ENCODE results near the gene PRKCA.
A peak's percentile ranks its signal among the peaks of the same experiment; 100 is the strongest.

The PRKCA gene

GRCh38 chr17:66675273-66675990 is 373.0 kb downstream of the PRKCA start:
- no peak for TF ChIP-seq YY1 (IDR thresholded peaks at IDR 0.05; ENCODE audit: low read depth)
- TF ChIP-seq, protein P1, sequence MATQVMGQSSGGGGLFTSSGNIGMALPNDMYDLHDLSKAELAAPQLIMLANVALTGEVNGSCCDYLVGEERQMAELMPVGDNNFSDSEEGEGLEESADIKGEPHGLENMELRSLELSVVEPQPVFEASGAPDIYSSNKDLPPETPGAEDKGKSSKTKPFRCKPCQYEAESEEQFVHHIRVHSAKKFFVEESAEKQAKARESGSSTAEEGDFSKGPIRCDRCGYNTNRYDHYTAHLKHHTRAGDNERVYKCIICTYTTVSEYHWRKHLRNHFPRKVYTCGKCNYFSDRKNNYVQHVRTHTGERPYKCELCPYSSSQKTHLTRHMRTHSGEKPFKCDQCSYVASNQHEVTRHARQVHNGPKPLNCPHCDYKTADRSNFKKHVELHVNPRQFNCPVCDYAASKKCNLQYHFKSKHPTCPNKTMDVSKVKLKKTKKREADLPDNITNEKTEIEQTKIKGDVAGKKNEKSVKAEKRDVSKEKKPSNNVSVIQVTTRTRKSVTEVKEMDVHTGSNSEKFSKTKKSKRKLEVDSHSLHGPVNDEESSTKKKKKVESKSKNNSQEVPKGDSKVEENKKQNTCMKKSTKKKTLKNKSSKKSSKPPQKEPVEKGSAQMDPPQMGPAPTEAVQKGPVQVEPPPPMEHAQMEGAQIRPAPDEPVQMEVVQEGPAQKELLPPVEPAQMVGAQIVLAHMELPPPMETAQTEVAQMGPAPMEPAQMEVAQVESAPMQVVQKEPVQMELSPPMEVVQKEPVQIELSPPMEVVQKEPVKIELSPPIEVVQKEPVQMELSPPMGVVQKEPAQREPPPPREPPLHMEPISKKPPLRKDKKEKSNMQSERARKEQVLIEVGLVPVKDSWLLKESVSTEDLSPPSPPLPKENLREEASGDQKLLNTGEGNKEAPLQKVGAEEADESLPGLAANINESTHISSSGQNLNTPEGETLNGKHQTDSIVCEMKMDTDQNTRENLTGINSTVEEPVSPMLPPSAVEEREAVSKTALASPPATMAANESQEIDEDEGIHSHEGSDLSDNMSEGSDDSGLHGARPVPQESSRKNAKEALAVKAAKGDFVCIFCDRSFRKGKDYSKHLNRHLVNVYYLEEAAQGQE (IDR thresholded peaks at IDR 0.05; ENCODE audit: low read depth) = peak; percentile 59; the same call in 1 of the 2 replicates

GRCh38 chr17:66675991-66676371 is 373.6 kb downstream of the PRKCA start:
- TF ChIP-seq TCF12 (IDR thresholded peaks at IDR 0.05; ENCODE audit: low read depth) (no peak), TEAD4 (IDR thresholded peaks at IDR 0.05) (no peak), ZBTB7A (IDR thresholded peaks at IDR 0.05; ENCODE audit: low read depth) (no peak), NFIC (IDR thresholded peaks at IDR 0.05) (no peak), YY1 (IDR thresholded peaks at IDR 0.05; ENCODE audit: low read depth) (no peak), RAD21 (IDR thresholded peaks at IDR 0.05; ENCODE audit: low read depth) (no peak)

DNA sequence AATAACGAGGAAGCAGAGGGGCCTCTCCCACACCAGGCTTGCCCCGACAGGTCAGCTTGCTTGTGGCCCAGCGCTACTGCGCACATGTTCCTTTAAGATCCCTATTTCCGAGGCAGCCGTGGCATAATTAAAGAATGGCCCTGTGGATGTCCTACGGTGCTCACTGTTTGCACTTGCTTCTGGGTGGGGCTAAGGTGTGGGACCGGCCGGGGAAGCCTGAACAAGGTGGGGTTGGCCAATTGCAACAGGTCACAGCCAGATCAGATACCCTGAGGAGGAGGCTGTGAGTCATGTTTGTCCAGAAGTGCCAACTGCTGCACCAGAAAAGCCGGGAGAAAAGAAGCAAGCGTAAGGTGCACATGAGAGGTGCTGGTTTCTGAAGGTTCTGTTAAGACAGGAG is 374.0 kb downstream of the PRKCA start:
- TF ChIP-seq ZBTB7A (IDR thresholded peaks at IDR 0.05; ENCODE audit: low read depth) (no peak), TCF12 (IDR thresholded peaks at IDR 0.05; ENCODE audit: low read depth) (no peak), TEAD4 (IDR thresholded peaks at IDR 0.05) (no peak), EGR1 (IDR thresholded peaks at IDR 0.05) (no peak), YY1 (IDR thresholded peaks at IDR 0.05; ENCODE audit: low read depth) (no peak), EP300 (IDR thresholded peaks at IDR 0.05; ENCODE audit: borderline replicate concordance) (no peak), CEBPB (IDR thresholded peaks at IDR 0.05) (0 out of 2 replicates have a peak, but pooled peaks have one; percentile 22), TAF1 (IDR thresholded peaks at IDR 0.05; ENCODE audit: low read depth) (no peak), NFIC (IDR thresholded peaks at IDR 0.05) (no peak), FOXM1 (IDR thresholded peaks at IDR 0.05; ENCODE audit: borderline replicate concordance, low read depth) (no peak)
- TF ChIP-seq, protein P2, sequence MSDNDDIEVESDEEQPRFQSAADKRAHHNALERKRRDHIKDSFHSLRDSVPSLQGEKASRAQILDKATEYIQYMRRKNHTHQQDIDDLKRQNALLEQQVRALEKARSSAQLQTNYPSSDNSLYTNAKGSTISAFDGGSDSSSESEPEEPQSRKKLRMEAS (IDR thresholded peaks at IDR 0.05) = peak; percentile 33; the same call in 1 of the 2 replicates

GRCh38 chr17:66677201-66677981 is 375.0 kb downstream of the PRKCA start:
- no peak for TF ChIP-seq NFIC (IDR thresholded peaks at IDR 0.05)
- TF ChIP-seq, protein P1 (IDR thresholded peaks at IDR 0.05; ENCODE audit: low read depth) = no peak
- TF ChIP-seq TEAD4 (IDR thresholded peaks at IDR 0.05) = no peak
- TF ChIP-seq YY1 (IDR thresholded peaks at IDR 0.05; ENCODE audit: low read depth) = no peak
- TF ChIP-seq EP300 (IDR thresholded peaks at IDR 0.05; ENCODE audit: borderline replicate concordance) = no peak

DNA sequence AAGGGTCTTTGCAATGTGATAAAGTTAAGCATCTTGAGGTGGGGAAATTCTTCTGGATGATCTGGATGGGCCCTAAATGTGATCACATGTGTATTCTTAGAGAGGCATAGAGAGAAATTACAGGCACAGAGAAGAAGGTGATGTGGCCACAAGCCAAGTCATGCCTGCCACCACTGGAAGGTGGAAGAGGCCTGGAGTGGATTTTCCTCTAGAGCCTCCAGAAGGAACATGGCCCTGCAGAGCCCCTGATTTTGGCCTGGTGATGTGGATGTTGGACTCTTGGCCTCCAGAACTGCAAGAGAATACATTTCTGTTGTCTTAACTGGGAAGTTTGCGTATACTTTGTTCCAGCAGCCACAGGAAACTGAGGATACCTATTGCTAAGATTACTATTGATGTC is 375.6 kb downstream of the PRKCA start:
- TF ChIP-seq, protein P2 (IDR thresholded peaks at IDR 0.05) = no peak
- TF ChIP-seq FOXM1 (IDR thresholded peaks at IDR 0.05; ENCODE audit: borderline replicate concordance, low read depth) (no peak), NFIC (IDR thresholded peaks at IDR 0.05) (no peak), YY1 (IDR thresholded peaks at IDR 0.05; ENCODE audit: low read depth) (no peak), RAD21 (IDR thresholded peaks at IDR 0.05; ENCODE audit: low read depth) (no peak), EP300 (IDR thresholded peaks at IDR 0.05; ENCODE audit: borderline replicate concordance) (no peak)

- TF ChIP-seq, protein P2 (IDR thresholded peaks at IDR 0.05) = no peak
- TF ChIP-seq TAF1 (IDR thresholded peaks at IDR 0.05; ENCODE audit: low read depth) = no peak
- TF ChIP-seq YY1 (IDR thresholded peaks at IDR 0.05; ENCODE audit: low read depth) = no peak
- no peak for TF ChIP-seq EP300 (IDR thresholded peaks at IDR 0.05; ENCODE audit: borderline replicate concordance)
- no peak for TF ChIP-seq EGR1 (IDR thresholded peaks at IDR 0.05)
- TF ChIP-seq NFIC (IDR thresholded peaks at IDR 0.05) = no peak
- no peak for TF ChIP-seq CEBPB (IDR thresholded peaks at IDR 0.05)
- no peak for TF ChIP-seq TEAD4 (IDR thresholded peaks at IDR 0.05)
- TF ChIP-seq, protein P1 (IDR thresholded peaks at IDR 0.05; ENCODE audit: low read depth) = no peak
- TF ChIP-seq FOXM1 (IDR thresholded peaks at IDR 0.05; ENCODE audit: borderline replicate concordance, low read depth) = no peak
- TF ChIP-seq ZBTB7A (IDR thresholded peaks at IDR 0.05; ENCODE audit: low read depth) = no peak
- TF ChIP-seq CREB1 (IDR thresholded peaks at IDR 0.05; ENCODE audit: low read depth) = no peak
- no peak for TF ChIP-seq TCF12 (IDR thresholded peaks at IDR 0.05; ENCODE audit: low read depth)
- no peak for TF ChIP-seq RAD21 (IDR thresholded peaks at IDR 0.05; ENCODE audit: low read depth)
- no peak for TF ChIP-seq USF1 (IDR thresholded peaks at IDR 0.05)
Observed at GRCh38 chr17:66678827-66679226, 376.4 kb downstream of the PRKCA start.
